ENCODE data around the gene MYL6B.
A peak's percentile ranks its signal among the peaks of the same experiment; 100 is the strongest.

The MYL6B gene

GRCh38 chr12:56172839-56173238 lies 20.5 kb downstream of the MYL6B start:
- no peak for DNase-seq (ENCODE audit: low spot score)

- no peak for DNase-seq (ENCODE audit: low spot score)
Observed at GRCh38 chr12:56178347-56178746, 26.0 kb downstream of the MYL6B start.

DNA sequence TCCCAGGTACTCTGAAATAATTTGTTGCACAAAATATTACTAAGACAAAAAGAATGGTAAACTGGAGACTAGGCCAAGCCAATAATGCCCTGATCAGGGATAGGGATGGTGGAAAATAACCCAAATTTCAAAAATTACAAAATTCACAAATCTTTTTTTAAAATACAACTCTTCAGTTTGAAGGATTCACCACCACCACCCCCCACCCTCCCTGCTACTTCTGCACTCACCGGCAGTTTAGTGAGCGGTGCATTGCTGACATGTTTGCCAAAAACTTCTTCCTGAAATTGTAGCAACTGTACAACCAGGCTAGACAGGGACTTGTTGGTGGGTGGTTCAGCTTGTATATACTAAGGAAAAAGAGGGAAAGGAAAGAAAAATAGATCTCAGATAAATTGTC lies 34.6 kb downstream of the MYL6B start:
- DNase-seq (ENCODE audit: low spot score) = no peak

DNA sequence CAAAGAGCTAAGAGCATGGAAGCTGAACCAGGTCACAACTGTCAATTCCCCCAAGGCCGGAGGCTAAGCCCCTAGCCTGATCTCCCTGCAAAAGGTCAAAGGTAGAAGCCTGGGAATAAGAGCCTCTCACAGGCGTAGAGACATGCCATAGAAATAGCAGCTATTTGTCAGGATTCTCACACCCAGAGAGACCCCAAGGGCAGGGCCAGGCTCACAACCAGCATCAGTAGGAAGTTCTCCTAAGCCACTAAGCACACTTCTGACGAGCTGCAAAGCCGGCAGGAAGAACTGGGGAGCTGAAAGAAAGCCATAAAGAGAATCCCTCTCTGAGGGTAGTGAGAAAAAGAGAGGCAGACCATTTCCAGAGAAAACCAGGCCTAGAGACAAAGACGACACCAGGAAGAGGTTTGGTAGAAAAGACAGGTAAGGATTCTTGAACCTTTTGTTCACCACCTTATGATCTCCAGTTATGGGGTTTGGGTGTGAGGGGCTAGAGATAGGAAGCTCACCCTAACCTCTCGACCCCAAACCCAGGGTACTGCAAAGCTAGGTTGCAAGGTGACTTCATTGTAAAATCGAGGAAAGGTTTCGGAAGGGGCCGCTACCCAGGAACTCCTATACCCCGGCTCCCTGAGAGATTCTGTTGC lies 35.9 kb downstream of the MYL6B start:
- DNase-seq (ENCODE audit: low spot score) = peak; percentile 15

GRCh38 chr12:56188778-56189098 lies 36.4 kb downstream of the MYL6B start:
- no peak for DNase-seq (ENCODE audit: low spot score)

GRCh38 chr12:56189099-56189917 lies 36.9 kb downstream of the MYL6B start, which contains the start of gene SMARCC2:
Gene SMARCC2, minus strand, starts transcription at chr12:56189483. Its CDS starts 22 bp downstream, at chr12:56189461.
- DNase-seq (ENCODE audit: low spot score) = peak; percentile 97

- peak; percentile 78 for DNase-seq (ENCODE audit: low spot score)
Observed at GRCh38 chr12:56189918-56190694, 37.7 kb downstream of the MYL6B start.

DNA sequence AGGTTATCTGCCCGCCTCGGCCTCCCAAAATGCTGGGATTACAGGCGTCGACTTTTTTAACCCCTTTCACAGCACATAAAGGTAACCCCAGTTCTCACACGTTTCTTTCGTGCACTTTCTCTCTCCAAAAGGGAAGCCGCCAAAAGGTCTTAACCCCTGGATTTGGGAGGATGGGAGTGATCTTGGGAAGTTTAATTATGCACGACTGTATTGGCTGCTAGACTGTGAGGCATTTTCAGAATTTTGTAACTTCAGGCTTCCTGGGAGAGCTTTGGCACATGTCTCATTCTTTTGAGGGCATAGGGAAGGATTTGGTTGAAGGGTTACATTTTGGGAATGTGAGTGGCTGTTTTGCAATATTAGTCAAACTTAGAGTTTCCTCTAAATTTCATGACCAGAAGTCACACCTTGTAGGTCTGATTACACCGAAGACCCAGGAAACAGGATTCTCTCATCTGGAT lies 38.3 kb downstream of the MYL6B start:
- DNase-seq (ENCODE audit: low spot score) = peak; percentile 12

- DNase-seq (ENCODE audit: low spot score) = no peak
Observed at GRCh38 chr12:56192582-56192981, 40.2 kb downstream of the MYL6B start.

DNA sequence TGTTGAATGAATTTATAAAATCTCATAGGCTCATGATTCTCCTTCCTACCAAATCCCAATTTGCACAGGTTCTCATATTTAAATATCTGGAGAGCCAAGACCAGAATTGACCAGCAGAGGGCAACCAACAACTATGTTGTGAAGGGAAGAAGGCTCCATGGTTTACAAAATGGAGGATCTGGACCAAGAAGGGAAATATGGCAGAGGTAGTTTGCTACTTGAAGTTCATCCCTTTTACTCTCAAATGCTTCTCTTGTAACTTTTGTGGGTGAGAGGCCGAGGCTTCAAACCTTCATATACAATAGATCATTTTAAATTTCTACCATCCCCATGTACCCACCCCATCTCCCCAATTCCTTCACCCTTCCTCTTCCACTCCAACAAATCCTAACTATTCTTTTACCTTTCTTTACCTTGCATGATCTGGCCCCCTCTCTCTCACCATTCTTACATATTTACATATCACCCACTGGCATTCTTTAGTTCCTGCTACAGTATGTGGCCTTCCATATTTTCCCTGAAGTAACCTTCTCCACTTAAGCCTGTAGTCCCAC lies 40.7 kb downstream of the MYL6B start:
- peak; percentile 74 for DNase-seq (ENCODE audit: low spot score)

- peak; percentile 82 for DNase-seq (ENCODE audit: low spot score)
Observed at GRCh38 chr12:56196818-56197550, 44.6 kb downstream of the MYL6B start.

DNA sequence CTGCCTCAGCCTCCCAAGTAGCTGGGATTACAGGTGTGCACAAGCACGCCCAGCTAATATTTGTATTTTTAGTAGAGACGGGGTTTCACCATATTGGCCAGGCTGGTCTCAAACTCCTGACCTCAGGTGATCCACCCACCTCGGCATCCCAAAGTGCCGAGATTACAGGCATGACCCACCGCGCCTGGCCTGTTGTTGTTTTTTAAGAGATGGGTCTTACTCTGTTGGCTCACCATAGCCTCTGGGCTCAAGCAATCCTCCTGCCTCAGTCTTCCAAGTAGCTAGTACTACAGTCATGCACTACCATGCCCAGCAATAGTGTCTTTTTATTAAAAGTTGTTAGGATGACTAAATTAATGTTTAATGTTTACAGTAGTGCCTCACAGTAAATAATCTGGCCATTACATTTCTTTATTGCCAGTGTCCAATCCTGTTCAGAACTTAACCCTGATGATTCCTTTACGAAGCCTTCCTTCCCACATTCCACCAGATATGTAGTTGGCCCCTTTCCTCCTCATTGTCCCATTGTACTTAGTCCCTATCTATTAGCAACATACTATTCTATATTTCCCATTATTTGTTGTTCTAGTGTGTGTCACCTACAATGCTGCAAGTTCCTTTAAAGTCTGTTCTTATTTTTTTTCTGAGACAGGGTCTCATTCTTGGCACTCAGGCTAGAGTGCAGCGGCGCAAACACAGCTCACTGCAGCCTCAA lies 45.7 kb downstream of the MYL6B start:
- no peak for DNase-seq (ENCODE audit: low spot score)

- DNase-seq (ENCODE audit: low spot score) = peak; percentile 35
Observed at GRCh38 chr12:56198836-56199235, 46.4 kb downstream of the MYL6B start.

DNA sequence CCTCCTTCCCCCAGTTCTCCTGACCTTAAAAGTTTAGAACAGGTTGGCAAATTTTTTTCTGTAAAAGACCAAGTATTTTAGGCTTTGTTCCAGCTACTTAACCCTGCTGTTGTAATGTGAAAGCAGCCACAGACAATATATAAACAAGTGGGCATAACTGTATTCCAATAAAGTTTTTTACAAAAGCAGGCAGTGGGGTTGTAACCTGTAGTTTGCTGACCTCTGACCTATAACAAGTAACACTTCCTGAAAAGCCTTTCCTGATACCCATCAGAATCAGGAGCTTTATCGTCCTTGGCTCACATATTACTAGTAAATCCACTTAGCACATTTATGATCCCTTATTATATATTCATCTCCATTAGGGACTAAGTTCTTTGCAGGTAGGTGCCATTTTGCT lies 50.0 kb downstream of the MYL6B start:
- no peak for DNase-seq (ENCODE audit: low spot score)

- no peak for DNase-seq (ENCODE audit: low spot score)
Observed at GRCh38 chr12:56202838-56203237, 50.5 kb downstream of the MYL6B start.

- no peak for DNase-seq (ENCODE audit: low spot score)
Observed at GRCh38 chr12:56204275-56204674, 51.9 kb downstream of the MYL6B start.

DNA sequence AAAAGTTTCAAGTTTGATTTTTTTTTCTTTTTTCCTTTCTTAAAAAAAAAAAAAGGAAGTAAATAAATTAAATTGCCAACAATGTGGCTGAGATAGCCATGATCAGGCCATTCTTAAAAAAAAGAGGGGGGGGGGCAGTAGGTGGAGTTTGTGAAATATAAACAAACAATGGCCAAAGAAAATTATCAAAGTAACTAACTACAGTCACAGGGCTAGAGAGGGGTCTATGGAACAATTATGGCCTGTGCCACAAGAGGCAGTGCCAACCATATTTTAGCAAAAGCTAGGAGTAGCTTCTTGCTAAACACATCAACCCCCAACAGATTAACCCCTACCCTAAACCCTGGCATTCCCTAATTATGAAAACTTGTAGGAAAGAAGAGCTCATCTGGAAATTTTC lies 53.1 kb downstream of the MYL6B start:
- no peak for DNase-seq (ENCODE audit: low spot score)

DNA sequence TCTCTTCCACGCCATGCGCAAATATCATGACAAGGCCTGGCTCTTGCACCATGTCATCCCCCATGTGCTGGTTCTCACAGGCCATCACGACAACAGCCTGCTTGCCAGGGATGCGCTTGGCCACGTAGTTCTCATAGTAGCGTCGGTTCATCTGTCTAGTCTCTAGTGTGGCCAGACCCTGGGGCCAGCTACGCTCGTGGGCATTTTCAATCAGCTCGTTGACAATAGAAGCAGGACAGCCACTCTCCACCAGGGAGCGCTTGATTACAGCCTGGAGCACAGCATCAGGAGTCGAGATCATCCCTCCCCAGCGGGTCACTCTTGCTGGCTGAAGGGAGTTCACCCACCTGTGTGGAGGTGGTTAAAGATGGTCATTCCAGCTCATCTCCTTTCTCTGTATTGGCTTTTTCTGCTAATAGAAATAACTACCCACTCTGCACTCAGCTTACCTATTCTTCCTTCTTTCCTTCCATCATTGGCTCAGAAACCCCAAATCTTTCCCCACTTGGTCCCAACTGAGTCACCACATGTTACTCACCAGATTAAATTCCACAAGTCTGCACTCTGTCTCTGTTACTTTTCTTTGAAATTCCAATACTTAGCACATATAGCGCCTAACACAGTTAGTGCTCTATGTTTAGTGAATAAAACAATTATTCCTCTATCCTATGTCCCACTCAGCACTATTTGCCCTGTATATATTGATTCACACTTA lies 54.2 kb downstream of the MYL6B start:
- DNase-seq (ENCODE audit: low spot score) = peak; percentile 42

All from GM03348 (cell line).